GM18507 (cell line): ENCODE results near the gene DIS3L2.

Experiments used
- DNase-seq: peaks from one replicate; pipeline ENCODE4 v3.0.0; 2011; ENCODE audit warnings: low read depth; ENCODE audit not compliant: insufficient read length; ENCODE audit errors: extremely low spot score
- FAIRE-seq: peaks from 2 replicates; lab custom pipeline; 2011; peaks lifted over from hg19 to GRCh38; lab: Jason Lieb, UNC

Gene DIS3L2

GRCh38 chr2:232269867-232270266, 308.4 kb downstream of the DIS3L2 start:
- no peak for DNase-seq
- FAIRE-seq: no peak

- FAIRE-seq: no peak
- no peak for DNase-seq
Measured at GRCh38 chr2:232273903-232274643, 312.6 kb downstream of the DIS3L2 start.

- DNase-seq (no peak), FAIRE-seq (no peak)
Measured at GRCh38 chr2:232275670-232276069, 314.2 kb downstream of the DIS3L2 start.

- FAIRE-seq: no peak
- no peak for DNase-seq
Measured at GRCh38 chr2:232276084-232276732, 314.7 kb downstream of the DIS3L2 start.

GRCh38 chr2:232276733-232277313, 315.3 kb downstream of the DIS3L2 start:
- FAIRE-seq (no peak), DNase-seq (no peak)

GRCh38 chr2:232278534-232278933, 317.0 kb downstream of the DIS3L2 start:
- no peak for DNase-seq
- FAIRE-seq: no peak

- no peak for FAIRE-seq
- DNase-seq: no peak
Measured at GRCh38 chr2:232280341-232280740, 318.8 kb downstream of the DIS3L2 start.

GRCh38 chr2:232281858-232282507, 320.5 kb downstream of the DIS3L2 start:
- FAIRE-seq: no peak
- DNase-seq: no peak

- no peak for FAIRE-seq
Measured at GRCh38 chr2:232282508-232283055, 321.1 kb downstream of the DIS3L2 start.

GRCh38 chr2:232286001-232286868, 324.7 kb downstream of the DIS3L2 start:
- DNase-seq (no peak), FAIRE-seq (no peak)

More at GRCh38 chr2:232282508-232283055, 321.1 kb downstream of the DIS3L2 start:
- no peak for DNase-seq

- DNase-seq: no peak
- FAIRE-seq: no peak
Measured at GRCh38 chr2:232287316-232287715, 325.8 kb downstream of the DIS3L2 start.

GRCh38 chr2:232288489-232289030, 327.0 kb downstream of the DIS3L2 start:
- DNase-seq: no peak
- no peak for FAIRE-seq

- DNase-seq: no peak
- no peak for FAIRE-seq
Measured at GRCh38 chr2:232290668-232291067, 329.2 kb downstream of the DIS3L2 start.

GRCh38 chr2:232291343-232291742, 329.8 kb downstream of the DIS3L2 start:
- FAIRE-seq: no peak

GRCh38 chr2:232292395-232293154, 331.1 kb downstream of the DIS3L2 start:
- FAIRE-seq: peak; percentile 86
- DNase-seq: peak; percentile 38

More at GRCh38 chr2:232291343-232291742, 329.8 kb downstream of the DIS3L2 start:
- DNase-seq: no peak

GRCh38 chr2:232293191-232293590, 331.7 kb downstream of the DIS3L2 start:
- DNase-seq: no peak
- FAIRE-seq: no peak

GRCh38 chr2:232295971-232296370, 334.5 kb downstream of the DIS3L2 start:
- DNase-seq (no peak), FAIRE-seq (no peak)
